NCI-H446 treated with DMSO at 0.1 percent for 48 hours (cell line): ENCODE results near the gene ACAD11.

ENCODE experiments used
- DNase-seq: peaks from one replicate; lab custom pipeline; 2025; lab: John Stamatoyannopoulos, UW

Gene ACAD11

DNA sequence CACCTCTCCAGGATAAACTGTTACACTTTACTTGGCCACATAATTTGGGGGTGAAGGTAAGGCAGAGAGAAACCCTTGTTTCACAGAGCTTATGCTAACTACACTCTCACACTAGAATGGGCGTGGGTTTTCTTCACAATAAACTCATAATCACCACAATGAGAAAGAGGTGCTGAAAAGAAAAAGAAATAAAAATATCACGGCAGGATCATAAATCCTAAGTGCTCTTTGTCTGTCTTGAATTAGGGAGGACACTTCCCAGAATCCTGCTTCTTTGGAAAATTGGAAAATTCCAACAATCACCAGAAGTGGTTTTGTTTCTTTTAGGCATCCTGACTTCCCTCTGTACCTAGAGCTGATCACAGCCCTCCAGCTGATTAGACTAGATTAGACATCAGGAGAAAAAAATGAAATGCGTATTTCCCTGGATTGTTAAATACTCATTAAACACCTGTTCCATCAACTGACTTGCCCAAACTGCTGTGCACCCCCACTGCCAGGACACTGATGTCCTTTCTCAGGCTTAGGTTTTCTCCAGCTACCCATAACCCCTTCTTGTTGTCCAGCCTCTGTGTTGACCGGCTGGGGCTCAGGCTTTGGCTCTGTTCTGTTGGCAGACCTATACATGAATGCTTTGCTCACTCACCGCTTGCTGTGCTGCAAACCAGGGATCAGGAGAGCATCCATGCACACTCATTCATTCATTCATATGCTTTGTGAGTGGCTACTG, 104.1 kb downstream of the ACAD11 start:
- no peak for DNase-seq

DNA sequence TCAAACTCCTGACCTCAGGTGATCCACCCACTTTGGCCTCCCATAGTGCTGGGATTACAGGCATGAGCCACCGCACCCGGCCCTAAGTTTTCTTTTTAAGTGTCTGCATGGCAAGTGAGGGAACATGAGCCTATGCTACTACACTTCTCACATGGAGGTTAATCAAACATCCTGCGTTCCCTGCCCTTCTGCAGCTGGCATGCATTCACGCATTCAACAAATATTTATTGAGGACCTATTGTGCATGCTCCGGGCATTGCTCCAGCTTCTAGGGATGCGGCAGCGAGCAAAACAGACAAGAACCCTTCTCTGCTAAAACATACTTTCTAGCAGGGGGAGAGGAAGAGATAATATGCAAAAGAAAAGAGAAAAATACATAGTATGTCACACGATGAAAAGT, 105.2 kb downstream of the ACAD11 start:
- no peak for DNase-seq

DNA sequence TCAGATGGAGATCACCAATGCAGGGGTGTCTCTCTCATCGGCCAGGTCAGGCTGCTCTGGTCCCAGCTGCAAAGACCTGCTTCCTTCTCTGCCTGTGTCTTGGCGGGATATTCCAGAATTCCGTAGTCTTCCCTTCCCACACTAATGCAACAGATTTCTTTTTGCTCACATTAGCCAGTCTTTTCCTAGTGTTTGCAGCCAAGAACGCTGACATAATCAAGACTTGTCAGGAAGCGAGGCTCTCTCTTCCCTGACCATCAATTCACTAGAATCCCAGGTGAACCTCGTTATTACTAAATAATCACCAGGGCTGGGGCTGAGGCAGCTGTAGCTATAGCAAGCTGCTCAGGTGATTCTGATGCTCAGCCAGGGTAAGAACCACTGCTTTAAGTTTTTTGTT, 105.8 kb downstream of the ACAD11 start:
- no peak for DNase-seq

DNA sequence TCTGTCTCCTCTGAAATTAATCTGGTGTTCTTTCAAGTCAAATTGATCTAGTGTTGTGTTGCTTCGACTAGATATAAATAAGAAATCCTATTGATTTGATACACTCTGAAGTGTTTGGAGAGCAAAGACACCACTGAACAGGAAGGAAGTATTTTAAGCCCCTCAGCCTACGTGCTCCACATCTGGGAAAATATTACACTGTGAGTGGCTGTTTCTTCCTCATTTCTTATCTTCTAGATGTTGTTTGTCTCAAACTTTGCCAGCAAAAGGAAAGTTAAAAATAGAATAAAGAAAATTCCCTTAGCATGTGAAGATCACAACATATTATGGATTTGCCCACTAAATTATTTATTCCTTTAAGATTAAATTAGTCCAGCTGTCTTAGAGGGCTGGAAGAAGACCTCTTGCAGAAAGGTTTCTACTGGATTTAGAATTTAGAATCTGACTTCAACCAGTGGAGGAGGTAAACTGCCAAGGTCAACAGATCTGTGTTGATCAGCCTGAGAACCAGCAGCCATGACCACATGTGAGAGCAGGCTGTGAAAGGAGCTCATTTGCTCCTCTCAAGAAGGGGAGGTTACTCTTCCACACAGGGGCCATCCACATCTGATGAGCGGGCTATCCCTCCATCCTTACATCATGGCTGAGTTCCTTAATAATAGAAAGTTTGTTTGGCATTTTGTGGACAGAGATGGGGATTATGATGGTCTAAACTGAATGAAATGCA, 108.9 kb downstream of the ACAD11 start:
- no peak for DNase-seq

- no peak for DNase-seq
Observed at GRCh38 chr3:132549890-132550578, 109.6 kb downstream of the ACAD11 start.

GRCh38 chr3:132549169-132549568, 110.4 kb downstream of the ACAD11 start:
- DNase-seq: no peak

DNA sequence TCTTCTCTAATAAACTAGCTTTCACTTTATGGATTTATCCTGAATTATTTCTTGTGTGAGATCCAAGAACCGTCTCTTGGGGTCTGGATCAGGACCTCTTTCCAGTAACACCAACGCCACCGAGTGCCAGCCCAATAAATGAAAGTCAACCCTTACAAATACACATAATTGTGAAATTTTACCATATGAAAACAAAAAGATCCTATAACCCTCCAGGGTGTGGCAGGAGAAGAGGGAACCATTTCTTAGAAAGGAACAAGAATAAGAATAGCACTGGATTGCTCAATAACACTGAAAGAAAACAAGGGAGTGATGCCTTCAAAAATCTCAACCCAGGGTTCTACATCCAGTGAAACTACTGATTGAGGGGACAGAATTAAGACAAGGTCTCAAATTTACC, 114.1 kb downstream of the ACAD11 start:
- no peak for DNase-seq

GRCh38 chr3:132544130-132544529, 115.5 kb downstream of the ACAD11 start:
- no peak for DNase-seq

- no peak for DNase-seq
Observed at GRCh38 chr3:132543011-132543739, 116.4 kb downstream of the ACAD11 start.

GRCh38 chr3:132542577-132542976, 117.0 kb downstream of the ACAD11 start:
- no peak for DNase-seq

GRCh38 chr3:132539681-132540080, 119.9 kb downstream of the ACAD11 start:
- no peak for DNase-seq

GRCh38 chr3:132538072-132538471, 121.5 kb downstream of the ACAD11 start:
- no peak for DNase-seq

- DNase-seq: no peak
Observed at GRCh38 chr3:132537297-132537696, 122.3 kb downstream of the ACAD11 start.

GRCh38 chr3:132536442-132537153, 123.0 kb downstream of the ACAD11 start:
- DNase-seq: no peak

DNA sequence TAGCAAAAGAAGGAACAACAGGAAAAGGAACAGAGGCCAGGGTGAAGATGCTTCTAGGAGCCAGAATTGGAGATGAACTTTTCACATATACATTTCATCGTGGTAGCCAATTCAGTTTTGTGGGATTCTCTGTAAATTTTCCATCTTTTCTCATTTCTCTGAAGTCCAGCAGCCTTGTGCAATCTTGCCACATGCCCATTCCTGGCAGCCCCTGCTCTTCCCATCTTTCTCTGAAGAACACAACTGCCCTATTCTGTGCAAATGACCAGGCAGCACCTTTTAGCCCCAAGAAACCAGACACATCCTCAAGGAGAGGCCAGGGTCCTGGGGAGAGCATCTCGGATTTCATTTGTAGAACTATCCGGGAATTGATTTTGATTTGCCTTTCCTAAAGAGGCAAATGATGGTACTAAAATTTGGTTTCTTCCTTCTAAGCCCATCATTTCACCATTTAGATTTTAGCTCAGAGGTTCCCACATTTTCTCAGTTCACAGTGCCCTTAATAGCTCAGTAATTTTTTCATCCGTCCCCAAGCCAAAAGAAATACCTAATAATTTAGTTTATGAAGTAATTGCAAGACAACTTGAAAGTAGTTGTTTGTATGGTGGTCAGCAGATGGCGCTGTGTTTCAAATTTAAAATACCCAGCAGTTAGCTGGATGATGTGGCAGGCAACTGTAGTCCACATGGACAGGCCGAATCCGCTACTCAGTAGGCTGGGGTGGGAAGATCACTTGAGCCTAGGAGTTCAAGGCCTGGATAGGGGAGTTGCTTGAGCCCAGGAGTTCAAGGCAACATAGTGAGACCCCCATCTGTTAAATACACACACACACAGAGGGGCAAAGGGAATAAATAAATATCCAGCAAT, 123.8 kb downstream of the ACAD11 start:
- DNase-seq: peak; percentile 42

DNA sequence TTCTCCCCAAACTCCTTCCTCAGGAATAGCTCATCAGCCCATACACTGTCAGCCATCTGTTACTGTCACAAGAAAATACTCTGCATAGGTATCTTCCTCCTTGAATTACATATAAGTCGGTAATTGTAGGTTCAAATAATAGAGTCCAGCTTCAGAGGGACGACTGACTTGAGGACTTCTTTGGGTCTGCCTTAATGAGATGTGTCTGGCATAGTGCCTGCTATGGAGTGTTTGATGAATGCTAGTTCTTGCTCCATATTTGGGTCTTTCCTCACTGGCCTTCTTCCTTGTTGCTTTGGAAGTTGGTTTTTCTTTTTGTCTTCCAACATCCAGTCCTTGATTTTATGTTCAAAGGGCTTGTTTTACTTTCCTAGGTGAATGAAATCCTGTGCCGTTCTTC, 129.0 kb downstream of the ACAD11 start:
- no peak for DNase-seq

DNA sequence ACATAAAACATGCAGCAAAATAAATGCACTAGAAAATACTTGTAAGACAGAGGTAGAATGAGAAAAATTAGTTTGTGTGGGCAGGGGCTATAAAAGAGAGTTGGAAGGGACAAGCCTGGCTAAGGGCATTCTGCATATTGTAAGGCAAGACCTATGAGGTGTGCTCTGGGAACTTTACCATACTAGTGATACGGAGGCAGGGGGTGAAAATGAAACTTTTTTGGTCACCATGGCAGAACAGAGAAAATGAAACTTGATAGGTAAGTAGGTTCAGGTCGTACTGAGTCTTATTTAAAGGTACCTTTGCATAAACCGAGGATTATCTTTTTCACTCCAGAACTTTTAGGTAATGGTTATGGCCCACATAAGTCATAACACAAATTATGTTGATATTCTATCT, 137.3 kb downstream of the ACAD11 start:
- DNase-seq: no peak

DNA sequence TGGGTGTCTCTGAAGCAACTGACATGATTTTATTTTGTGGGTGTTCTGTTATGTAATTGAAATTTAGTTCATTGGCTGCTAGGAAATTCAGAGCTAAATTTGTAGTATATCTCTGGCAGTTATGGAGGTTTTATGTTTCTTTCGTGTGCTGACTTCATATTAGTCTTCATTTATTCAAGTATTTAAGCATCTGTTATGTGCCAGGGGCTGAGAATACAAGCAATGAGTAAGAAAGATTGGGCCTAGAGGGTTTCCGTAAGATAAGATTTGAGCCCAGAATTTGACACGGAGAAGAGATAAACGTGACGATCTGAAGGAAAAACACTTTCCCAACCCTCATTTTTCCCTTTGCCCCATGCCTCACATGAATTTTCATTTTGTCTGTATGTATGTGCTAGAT, 137.7 kb downstream of the ACAD11 start:
- no peak for DNase-seq

DNA sequence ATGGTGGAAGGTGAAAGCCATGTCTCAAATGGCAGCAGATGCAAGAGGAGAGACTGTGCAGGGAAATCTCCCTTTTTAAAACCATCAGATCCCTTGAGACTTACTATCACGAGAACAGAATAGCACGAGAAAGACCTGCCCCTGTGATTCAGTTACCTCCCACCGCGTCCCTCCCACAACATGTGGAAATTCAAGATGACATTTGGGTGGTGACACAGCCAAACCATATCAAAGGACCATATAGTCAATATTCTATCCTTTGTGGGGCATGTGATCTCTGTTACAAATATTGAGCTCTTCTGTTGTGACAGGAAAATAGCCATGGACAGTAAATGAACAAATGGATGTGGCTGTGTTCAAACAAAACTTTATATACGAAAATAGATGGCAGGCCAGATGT, 139.7 kb downstream of the ACAD11 start:
- no peak for DNase-seq

- DNase-seq: no peak
Observed at GRCh38 chr3:132517311-132517710, 142.3 kb downstream of the ACAD11 start.

- DNase-seq: no peak
Observed at GRCh38 chr3:132513057-132513456, 146.6 kb downstream of the ACAD11 start.
